GM10847 (cell line): ENCODE results near the gene MKI67.

Experiments used
- POLR2A ChIP-seq: IDR thresholded peaks from 2 replicates; pipeline ENCODE4 v1.6.1; 2011; ENCODE audit not compliant: insufficient read length; ENCODE audit errors: extremely low read depth

MKI67 gene

GRCh38 chr10:128056303-128057050 lies 69.7 kb downstream of the MKI67 start:
- no peak for TF ChIP-seq POLR2A

- no peak for TF ChIP-seq POLR2A
Observed at GRCh38 chr10:128055061-128055868, 71.0 kb downstream of the MKI67 start.

- TF ChIP-seq POLR2A, result no peak
Observed at GRCh38 chr10:128054163-128054970, 71.9 kb downstream of the MKI67 start.

GRCh38 chr10:128053356-128053755 lies 72.9 kb downstream of the MKI67 start:
- TF ChIP-seq POLR2A, result no peak

- TF ChIP-seq POLR2A, result no peak
Observed at GRCh38 chr10:128052696-128053095, 73.5 kb downstream of the MKI67 start.

GRCh38 chr10:128051548-128051947 lies 74.7 kb downstream of the MKI67 start:
- TF ChIP-seq POLR2A, result no peak

- TF ChIP-seq POLR2A, result no peak
Observed at GRCh38 chr10:128050936-128051335, 75.3 kb downstream of the MKI67 start.

- TF ChIP-seq POLR2A, result no peak
Observed at GRCh38 chr10:128050121-128050516, 76.1 kb downstream of the MKI67 start.

- TF ChIP-seq POLR2A, result no peak
Observed at GRCh38 chr10:128049226-128050120, 76.8 kb downstream of the MKI67 start.

GRCh38 chr10:128048819-128049210 lies 77.4 kb downstream of the MKI67 start:
- no peak for TF ChIP-seq POLR2A

- TF ChIP-seq POLR2A, result no peak
Observed at GRCh38 chr10:128047991-128048818, 78.0 kb downstream of the MKI67 start.

- TF ChIP-seq POLR2A, result peak; percentile 84
Observed at GRCh38 chr10:128047351-128047750, 78.9 kb downstream of the MKI67 start.

GRCh38 chr10:128046953-128047290 lies 79.3 kb downstream of the MKI67 start:
- no peak for TF ChIP-seq POLR2A
